A549 treated with RU486 at 1 μM for 4 hours (cell line): ENCODE results near the gene DNASE2B. TPM values are rescaled to one million over a fixed set of nuclear protein-coding genes. Genes with fewer than 3 reads are reported as not detected.

Experiments used
- total RNA-seq: library from RNA; stranded (reverse); fragments of 200-300 nt; extraction: Qiagen RNA extraction; gene quantifications from 5 replicates; pipeline ENCODE4 v1.2.3, GENCODE V29; 2022; ENCODE audit warnings: low read depth

Gene DNASE2B, protein sequence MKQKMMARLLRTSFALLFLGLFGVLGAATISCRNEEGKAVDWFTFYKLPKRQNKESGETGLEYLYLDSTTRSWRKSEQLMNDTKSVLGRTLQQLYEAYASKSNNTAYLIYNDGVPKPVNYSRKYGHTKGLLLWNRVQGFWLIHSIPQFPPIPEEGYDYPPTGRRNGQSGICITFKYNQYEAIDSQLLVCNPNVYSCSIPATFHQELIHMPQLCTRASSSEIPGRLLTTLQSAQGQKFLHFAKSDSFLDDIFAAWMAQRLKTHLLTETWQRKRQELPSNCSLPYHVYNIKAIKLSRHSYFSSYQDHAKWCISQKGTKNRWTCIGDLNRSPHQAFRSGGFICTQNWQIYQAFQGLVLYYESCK
- total RNA-seq, result not detected in 5 replicates

DNA sequence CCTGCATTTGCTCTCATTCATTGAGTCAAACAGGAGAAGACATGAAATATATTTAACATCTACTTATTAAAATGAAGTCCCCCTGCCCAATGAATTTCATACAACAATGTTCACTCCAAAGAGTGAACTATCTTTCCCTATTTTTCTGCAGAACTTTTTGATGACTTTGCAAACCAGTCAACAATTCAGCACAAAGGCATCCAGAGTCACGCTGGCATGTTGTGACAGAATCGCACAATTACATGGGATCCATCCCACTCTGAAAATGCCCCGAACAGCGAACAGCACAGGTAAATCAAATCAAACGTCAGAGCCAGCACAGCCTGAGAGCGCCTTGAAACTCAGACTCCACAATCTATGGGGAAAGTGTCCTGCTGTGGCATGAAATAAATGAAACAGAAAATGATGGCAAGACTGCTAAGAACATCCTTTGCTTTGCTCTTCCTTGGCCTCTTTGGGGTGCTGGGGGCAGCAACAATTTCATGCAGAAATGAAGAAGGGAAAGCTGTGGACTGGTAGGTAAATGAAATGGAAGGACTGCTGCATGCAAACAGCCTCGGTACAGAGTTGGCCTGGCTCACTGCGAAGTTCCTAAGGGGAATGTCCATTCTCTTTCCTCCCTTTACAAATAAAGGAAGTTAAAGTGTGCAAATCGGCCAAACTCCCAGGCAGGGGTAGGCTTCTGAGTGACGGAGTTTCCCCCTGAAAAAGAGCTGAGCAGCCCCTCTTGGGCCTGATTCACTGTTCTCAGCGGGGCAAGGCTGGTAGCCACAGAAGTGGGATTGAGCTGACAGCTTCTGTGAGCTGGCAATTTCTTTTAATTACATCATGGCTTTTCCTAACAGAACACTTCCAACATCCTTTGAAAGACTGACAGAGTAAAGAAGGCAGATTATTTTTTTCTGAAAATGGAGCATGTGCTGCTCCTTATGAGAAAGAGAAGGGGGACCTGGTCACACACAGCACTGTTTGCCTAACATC lies at the start of gene DNASE2B:
DNASE2B (plus strand) TSS at position 310 of the 981 bp plus-strand sequence; CDS start at position 391, 81 bp downstream.

Other genes with a start within 250 kb of the DNASE2B start
- gene SAMD13, start 96.8 kb upstream of the DNASE2B start, total RNA-seq, result 0.19 to 0.67 TPM (median 0.45 TPM) in 5 replicates
- gene RPF1, start 80.8 kb downstream of the DNASE2B start, total RNA-seq, result 21.0 to 36.2 TPM (median 32.6 TPM) in 5 replicates
- 0.43 to 1.7 TPM (median 0.95 TPM) in 3 of 5 replicates, not detected in the others for gene SPATA1, start 107.9 kb downstream of the DNASE2B start, total RNA-seq
- 153 to 191 TPM (median 184 TPM) in 5 replicates for gene GNG5, start 108.1 kb downstream of the DNASE2B start, total RNA-seq
- 3.0 to 6.9 TPM (median 5.9 TPM) in 5 replicates for gene CTBS, start 176.0 kb downstream of the DNASE2B start, total RNA-seq